GM12874 (cell line): Measurements from ENCODE around the gene TNS4.

Source experiments
- CTCF ChIP-seq: IDR thresholded peaks from 2 replicates; pipeline ENCODE4 v1.5.1; 2011; ENCODE audit warnings: low read depth, mild to moderate bottlenecking, control low read depth, low read length, moderate library complexity; ENCODE audit not compliant: insufficient read depth

The TNS4 gene

GRCh38 chr17:40499551-40500189 lies 1.8 kb downstream of the TNS4 start:
- TF ChIP-seq CTCF, result no peak

- no peak for TF ChIP-seq CTCF
Measured at GRCh38 chr17:40498281-40499084, 2.9 kb downstream of the TNS4 start.

- TF ChIP-seq CTCF, result no peak
Measured at GRCh38 chr17:40497695-40498094, 3.7 kb downstream of the TNS4 start.

- TF ChIP-seq CTCF, result no peak
Measured at GRCh38 chr17:40496634-40497420, 4.6 kb downstream of the TNS4 start.

- TF ChIP-seq CTCF, result no peak
Measured at GRCh38 chr17:40496170-40496569, 5.3 kb downstream of the TNS4 start.

- no peak for TF ChIP-seq CTCF
Measured at GRCh38 chr17:40495140-40495539, 6.3 kb downstream of the TNS4 start.

GRCh38 chr17:40493697-40494096 lies 7.7 kb downstream of the TNS4 start:
- TF ChIP-seq CTCF, result no peak
